GM18502 (cell line): Measurements from ENCODE around the gene LRIF1.

Source experiments
- ATAC-seq: cut with Tn5 transposase; IDR thresholded peaks from one replicate; pipeline ENCODE4 v1.9.1; 2021; ENCODE audit warnings: mild to moderate bottlenecking; ENCODE audit not compliant: unreplicated experiment, poor library complexity

Gene LRIF1

GRCh38 chr1:110898734-110899457, 64.8 kb downstream of the LRIF1 start:
- no peak for ATAC-seq

GRCh38 chr1:110897681-110898080, 66.0 kb downstream of the LRIF1 start:
- no peak for ATAC-seq
